ENCODE measurements around the gene CYP4F12.
"Not testable (repeated sequence)": the region's sequence is repeated elsewhere in the genome, so short reads cannot be mapped to it uniquely, and the experiment has no call there.

Gene CYP4F12

DNA sequence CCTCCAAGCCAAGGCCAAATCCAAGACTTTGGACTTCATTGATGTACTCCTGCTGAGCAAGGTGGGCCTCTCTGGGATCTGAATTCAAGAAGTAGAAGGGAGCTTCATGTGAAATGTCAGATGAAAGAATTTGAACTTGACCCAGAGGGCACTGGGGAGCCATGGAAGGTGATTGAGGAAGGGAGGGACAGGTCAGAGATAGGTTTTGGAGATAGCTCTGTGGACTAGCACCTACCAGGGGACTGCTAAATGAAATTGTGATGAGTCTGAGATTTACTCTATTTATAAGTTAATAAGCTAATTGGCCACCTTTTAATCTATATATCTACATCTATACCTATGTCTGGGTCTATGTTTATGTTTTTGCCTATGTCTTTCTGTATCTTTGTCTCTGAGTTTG lies 22.8 kb upstream of the CYP4F12 start:
- not testable (repeated sequence) for DNase-seq (ENCODE audit: low read depth)

DNA sequence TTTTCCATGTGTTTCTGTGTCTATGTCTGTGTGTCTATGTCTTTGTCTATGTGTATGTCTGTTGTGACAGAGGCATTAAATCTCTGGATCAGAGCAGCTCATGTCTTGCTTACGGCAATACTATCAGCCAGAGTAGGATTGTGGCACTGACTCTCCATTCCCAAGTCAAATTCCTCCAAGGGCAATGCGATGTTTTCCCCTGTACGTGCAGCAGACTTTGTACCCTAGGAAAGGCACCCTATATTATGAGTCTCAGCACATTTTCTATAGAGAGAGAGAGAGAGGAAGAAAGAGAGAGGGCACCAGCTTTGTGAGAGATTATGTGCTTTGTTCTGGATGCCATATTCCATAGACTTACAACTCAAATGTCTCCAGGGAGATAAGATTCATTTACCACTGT lies 21.1 kb upstream of the CYP4F12 start:
- no peak for DNase-seq (ENCODE audit: low read depth)

DNA sequence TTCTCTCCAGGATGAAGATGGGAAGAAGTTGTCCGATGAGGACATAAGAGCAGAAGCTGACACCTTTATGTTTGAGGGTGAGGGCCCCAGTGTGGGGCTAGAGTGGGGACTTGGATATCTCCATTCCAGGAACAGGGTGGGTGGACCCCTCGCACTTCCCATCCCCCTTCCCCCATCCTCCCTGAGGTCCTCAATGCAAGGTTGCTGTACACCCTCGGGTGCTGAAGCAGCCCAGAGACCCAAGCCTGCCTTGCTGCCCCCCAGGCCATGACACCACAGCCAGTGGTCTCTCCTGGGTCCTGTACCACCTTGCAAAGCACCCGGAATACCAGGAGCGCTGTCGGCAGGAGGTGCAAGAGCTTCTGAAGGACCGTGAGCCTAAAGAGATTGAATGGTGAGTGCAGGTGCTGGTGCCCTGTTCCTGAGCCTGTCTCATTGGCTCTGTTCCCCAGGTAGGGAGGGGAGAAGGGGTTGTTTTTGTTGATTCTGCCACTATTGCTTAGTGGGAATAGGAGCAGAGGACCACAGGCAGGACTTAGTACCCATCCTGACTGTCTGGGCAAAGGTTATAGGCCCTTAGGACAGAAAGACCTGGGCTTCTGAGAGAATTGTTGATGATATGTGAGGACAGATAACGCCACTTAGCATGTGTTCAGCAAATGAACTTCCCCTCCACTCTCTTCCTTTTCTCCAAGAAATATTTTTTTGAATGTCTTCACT lies 20.2 kb upstream of the CYP4F12 start:
- no peak for DNase-seq (ENCODE audit: low read depth)

DNA sequence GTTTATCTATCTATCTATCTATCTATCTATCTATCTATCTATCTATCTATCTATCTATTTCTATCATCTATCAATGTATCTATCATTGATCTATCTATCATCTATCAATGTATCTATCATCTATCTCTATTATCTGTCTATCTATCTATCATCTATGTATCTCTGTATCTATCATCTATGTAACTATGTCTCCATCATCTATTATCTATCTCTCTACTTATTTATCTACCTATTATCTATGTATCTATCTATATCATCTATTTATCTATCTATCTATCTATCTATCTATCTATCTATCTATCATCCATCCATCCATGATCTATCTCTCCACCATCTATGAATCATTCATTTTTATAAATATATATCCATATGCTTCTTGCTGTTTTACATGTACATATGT lies 16.4 kb upstream of the CYP4F12 start:
- no peak for DNase-seq (ENCODE audit: low read depth)

DNA sequence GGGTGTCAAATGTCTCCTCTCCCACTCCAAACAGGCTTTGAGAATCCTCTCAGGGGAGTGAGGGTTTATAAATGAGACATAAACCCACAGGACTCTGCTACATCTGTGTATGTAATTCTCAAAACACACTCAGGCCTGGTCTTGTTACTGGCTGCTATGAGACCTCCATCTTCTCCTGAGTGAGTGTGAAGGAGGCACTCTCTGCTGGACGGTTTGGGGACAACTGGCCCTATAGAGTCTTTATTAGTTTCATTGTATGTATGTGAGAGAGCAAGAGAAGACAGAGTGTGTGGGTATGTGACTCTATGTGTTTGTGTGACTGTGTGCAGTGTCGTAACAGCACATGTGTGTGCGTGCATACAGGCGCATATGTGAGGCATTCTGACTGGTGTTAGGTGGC lies 9.6 kb upstream of the CYP4F12 start:
- DNase-seq (ENCODE audit: low read depth) = no peak

DNA sequence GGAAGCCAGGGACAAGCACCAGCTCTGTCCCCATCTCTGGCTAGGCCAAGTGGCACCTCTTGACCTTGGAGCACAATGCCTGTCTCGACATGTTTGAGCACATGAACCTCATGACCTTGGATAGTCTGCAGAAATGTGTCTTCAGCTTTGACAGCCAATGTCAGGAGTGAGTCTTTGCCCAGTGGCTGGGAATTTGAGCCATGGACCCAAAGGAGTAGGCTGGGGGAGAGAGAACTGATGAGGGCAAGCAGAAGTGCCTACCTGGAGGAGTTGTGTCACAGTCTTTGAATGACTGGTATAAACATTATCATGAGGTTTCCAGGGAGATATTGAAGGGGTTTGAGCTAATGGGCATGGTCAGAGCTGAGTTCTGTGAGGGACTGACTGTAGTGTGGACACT lies 6.7 kb upstream of the CYP4F12 start:
- no peak for DNase-seq (ENCODE audit: low read depth)

DNA sequence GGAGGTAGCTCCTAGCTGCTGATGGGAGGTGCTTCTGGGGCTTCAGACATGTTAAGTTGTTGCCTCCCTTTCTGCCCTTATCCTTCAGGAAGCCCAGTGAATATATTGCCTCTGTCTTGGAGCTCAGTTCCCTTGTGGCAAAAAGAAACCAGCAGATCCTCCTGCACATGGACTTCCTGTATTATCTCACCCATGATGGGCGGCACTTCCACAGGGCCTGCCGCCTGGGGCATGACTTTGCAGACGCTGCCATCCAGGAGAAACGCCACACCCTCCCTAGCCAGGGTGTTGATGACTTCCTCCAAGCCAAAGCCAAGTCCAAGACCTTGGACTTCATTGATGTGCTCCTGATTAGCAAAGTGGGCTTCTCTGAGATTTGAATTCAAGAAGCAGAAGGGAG lies 6.0 kb upstream of the CYP4F12 start:
- no peak for DNase-seq (ENCODE audit: low read depth)

DNA sequence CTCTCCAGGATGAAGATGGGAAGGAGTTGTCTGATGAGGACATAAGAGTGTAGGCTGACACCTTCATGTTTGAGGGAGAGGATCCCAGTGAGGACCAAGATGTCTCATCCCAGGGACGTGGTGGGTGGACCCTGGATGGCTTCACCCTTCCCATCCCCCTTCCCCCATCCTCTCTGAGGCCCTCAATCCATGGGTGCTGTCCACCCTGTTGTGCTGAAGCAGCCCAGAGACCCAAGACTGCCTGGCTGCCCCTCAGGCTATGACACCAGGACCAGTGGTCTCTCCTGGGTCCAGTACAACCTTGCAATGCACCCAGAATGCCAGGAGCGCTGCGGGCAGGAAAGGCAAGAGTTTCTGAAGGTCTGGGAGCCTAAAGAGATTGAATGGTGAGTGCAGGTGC lies 3.4 kb upstream of the CYP4F12 start:
- no peak for DNase-seq (ENCODE audit: low read depth)

DNA sequence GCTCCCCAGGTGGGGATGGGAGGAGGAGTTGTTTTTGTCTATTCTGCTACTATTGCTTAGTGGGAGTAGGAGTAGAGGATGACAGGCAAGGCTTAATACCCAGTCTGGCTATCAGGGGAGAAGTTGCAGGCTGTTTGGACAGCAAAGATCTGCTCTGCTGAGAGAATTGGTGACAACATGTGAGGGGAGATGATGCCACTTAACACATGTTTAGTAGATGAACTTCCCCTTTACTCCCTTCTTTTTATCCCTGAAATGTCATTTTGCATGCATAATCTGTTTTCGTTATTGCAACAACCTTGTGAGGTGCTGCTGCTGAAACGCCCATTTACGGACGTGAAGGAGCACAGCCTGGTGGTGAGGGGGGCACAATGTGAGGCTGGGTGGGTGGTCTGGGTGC lies 3.0 kb upstream of the CYP4F12 start:
- no peak for DNase-seq (ENCODE audit: low read depth)

DNA sequence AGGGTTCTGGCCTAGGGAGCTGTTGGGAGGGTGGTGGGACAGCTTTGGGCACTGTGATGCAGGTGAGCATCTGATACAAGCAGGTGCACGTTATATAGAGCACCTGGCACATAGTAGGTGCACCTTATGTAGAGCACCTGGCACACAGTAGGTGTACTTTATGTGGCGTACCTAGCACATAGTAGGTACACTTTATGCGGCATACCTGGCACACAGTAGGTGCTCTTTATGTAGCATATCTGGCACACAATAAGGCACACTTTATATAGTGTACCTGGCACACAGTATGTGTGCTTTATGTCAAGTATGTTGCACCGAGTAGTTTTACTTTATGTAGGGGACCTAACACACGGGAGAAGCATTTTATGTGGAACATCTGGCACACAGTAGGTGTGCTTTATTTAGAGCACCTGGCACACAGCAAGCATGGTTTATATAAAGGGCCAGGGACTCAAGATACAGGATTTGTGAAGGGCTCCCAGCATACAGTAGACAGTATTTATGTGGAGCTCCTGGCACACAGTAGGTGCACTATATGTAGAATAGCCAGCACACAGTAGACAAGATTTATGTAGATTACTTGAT lies 1.6 kb upstream of the CYP4F12 start:
- no peak for DNase-seq (ENCODE audit: low read depth)

DNA sequence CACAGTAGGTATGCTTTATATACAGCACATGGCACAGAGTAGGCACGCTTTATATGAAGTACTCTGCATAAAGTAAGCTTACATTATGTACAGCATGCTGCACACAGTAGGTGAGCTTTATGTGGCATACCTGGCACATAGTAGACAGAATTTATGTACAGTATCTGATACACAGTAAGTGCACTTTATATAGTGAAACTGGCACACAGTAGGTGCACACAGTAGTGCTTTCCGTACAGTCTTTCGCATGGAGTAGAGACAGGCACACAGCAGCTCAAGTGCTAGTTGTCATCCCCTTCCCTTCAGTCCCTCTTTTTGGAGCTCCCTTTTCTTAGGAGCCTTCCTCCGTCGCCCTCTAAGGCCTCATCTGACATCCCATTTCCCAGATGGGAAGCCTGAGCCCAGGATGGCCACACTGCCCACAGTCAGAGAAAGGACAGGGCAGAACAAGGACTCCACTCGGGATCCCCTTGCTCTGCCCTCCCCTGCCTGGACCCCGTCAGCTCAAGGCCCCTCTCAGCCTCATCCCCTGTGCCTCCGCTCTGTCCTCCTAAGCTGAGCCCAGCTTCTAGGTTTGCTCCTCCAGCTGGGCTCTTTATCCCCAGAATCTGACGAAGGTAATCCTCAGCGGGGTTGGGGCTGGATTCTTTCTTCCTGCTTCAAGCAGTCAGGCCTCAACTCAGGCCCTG lies 852 bp upstream of the CYP4F12 start:
- no peak for DNase-seq (ENCODE audit: low read depth)

DNA sequence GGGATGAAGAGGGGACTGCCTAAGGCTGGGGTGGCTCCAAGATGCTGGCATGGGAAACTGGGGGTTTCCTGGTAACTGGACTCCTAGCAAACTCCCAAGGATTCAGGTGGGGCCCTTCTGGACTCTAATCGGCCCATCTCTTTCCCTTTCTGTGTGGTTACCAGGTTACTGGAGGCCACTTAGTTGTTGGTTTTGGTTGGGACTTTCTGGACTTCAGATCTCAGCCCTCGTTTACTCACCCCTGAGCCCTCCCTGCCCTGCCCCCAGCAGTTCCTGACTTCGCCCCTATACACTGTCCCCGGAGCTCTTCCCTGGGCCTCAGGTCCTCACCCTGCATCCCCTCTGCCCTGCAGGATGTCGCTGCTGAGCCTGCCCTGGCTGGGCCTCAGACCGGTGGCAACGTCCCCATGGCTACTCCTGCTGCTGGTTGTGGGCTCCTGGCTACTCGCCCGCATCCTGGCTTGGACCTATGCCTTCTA lies 328 bp downstream of the CYP4F12 start:
- no peak for DNase-seq (ENCODE audit: low read depth)

DNA sequence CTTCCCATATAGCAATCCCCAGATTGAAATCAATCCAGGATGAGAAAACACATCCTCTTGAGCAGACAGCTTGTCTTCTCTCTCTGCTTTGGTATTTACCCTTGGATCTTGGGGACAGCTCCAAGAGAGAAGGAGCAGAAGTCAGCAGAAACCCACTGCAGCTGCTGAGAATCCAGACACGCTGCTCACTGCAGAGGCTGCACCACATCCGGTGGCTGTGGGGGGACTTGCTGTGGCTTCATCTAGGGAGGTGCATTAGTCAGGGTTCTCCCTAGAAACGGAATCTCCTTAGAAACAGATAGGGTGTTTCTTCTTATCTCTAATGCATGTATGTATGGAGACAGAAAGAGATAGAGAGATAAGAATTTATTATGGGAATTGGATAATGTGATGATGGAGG lies 2.7 kb downstream of the CYP4F12 start:
- DNase-seq (ENCODE audit: low read depth) = no peak

DNA sequence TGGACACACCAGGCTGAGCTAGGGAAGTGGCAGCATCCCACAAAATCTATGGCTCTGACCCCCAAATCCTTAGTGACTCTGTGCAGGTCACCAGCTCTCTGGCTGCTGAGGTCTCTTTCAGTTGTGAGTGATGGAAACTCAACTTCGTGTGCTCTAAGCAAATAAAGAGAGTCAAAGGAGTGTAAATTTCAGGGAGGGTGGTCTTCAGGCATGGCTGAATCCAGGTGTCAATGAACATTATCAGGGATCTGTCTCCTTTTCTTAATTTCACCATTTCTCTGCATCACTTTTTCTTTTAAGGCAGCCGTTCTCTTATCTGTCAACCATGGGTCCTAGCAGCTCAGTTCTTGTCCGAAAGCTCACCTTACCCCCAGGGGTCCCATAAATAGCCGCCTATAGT lies 6.2 kb downstream of the CYP4F12 start:
- no peak for DNase-seq (ENCODE audit: low read depth)

DNA sequence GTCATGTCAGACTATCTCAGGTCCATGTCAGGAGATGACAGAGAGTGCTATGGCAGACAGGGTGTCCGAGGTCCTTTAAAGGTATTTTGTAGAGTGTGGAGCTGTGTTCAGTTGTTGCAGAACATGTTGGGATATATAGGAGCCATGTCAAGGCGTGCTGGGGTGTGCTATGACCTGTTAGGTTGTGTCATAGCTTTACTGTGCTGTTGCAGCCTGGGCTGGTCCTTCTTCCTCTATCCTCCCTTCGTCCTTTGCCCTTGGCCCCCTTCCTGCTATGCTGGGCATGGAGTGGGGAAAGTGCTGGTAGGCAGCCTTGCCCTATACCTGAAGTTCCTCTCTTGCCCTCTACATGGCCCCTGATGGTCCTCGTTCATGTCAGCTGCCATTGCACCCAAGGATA lies 7.0 kb downstream of the CYP4F12 start:
- DNase-seq (ENCODE audit: low read depth) = not testable (repeated sequence)

DNA sequence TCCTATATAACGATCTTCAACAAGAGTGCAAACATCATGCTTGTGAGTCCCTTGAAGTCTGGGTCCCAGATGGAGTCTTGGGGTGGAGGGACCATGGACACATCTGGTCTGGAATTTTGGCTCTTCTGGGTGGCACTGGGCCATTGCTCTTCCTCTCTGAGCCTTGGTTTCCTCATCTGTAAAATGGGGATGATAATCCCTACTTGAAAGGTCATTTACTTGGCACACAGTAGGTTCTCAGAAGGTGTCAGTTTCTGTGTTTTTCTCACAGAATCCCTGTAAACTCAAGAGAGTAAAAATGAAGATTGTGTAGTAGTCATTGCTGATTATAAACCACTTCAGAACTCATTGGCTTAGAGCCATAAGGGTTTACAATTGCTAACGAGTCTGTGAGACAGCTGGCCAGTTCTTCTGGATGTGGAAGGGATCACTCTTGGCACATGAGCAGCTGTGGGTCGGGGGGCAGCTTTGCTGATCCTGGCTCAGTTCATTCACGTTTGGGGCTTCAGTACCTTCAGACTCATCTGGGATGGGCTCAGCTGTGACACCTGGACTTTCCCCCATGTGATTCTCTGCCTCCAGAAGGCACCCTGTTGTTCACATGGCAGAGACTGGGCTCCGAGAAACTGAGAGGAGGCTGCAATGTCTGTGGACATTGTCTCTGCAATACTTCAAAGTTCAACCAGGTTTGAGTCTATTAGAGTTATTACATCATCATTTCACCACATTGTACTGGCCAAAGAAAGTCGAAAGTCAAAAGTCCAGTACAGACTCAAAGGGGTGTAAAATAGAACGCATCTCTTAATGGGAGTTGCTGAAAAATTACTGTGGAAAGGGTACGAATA lies 7.8 kb downstream of the CYP4F12 start:
- no peak for DNase-seq (ENCODE audit: low read depth)

DNA sequence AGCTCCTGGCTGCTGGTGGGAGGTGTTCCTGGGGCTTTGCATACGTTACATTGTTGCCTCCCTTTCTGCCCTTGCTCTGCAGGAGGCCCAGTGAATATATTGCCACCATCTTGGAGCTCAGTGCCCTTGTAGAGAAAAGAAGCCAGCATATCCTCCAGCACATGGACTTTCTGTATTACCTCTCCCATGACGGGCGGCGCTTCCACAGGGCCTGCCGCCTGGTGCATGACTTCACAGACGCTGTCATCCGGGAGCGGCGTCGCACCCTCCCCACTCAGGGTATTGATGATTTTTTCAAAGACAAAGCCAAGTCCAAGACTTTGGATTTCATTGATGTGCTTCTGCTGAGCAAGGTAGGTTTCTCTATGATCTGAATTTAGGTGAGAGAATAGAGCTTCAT lies 10.5 kb downstream of the CYP4F12 start:
- DNase-seq (ENCODE audit: low read depth) = no peak

DNA sequence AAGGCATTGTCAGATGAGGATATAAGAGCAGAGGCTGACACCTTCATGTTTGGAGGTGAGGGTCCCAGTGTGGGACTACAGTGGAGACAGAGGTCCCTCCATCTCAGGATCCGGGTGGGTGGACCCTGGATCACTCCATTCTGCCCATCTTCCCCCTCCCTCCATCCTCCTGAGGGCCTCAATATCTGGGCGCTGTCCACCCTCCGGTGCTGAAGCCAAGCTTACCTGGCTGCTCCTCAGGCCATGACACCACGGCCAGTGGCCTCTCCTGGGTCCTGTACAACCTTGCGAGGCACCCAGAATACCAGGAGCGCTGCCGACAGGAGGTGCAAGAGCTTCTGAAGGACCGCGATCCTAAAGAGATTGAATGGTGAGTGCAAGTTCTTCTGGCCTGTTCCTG lies 11.9 kb downstream of the CYP4F12 start:
- no peak for DNase-seq (ENCODE audit: low read depth)

DNA sequence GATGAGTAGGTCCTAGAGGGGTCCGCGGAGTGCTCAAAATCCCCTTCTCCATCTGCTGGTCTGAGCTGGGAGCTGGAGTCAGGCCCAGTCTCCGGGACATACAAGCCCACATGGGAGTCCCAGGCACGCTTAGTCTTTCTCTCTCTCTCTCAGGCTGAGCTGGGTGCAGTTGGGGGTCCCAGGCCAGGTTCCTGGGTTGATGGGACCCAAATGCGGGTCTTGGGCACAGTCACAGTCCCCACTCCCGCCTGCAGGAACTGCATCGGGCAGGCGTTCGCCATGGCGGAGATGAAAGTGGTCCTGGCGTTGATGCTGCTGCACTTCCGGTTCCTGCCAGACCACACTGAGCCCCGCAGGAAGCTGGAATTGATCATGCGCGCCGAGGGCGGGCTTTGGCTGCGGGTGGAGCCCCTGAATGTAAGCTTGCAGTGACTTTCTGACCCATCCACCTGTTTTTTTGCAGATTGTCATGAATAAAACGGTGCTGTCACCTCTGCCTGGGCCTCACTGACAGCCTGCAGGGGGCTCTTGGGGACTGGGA lies 23.8 kb downstream of the CYP4F12 start:
- DNase-seq (ENCODE audit: low read depth) = no peak

DNA sequence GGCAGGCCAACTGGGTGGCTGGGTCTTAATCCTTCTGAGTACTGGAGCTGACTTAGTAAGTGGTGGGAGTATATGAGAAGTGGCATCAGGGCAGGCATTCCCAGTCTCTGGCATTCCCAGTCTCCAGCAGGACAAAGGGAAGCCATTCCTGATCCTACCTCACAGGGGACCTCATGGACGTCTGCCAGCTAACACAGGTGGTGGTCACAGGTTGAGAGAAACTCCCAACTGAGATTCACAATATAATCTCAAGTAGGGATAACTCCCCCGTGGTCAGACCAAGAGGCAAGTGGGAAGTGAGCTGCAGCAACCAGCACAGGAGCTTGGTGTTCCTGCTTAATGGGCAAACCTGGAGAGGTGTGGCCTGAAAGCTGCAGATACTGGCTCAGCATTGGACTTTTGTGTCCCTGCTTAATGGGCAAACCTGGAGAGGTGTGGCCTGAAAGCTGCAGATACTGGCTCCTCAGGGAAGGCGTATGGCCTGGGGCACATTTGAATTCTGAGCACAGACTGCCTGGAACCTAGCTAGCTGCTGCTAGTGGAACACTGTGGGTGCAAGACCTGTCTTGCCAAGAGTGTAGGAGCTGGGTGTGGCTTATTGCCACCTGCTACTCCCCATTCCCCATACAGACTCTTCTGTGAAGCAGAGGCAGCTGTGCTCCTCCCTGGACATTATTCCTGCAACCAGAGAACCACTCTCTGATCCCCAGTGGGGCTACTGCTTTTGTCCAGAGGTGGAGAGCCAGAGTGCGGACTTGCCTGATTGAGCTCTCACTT lies 29.1 kb downstream of the CYP4F12 start:
- no peak for DNase-seq (ENCODE audit: low read depth)

DNA sequence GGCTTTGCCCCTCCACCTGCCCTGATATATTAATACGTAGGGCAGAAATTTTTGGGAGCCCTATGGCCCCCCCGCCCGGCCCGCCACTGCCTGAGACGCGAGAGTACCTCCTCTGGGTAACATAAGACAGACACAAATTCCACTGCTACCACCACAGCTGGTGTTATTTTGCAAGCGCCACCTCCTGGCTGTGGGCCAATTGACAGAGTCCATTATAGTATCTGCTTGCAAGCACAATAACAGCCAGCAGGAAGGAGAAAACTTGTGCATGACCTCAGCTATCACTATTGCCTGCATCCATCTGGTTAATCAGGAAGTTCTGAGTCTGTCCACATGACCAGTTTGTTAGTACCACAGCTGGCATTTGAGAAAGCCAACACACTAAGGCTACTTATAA lies 29.6 kb downstream of the CYP4F12 start:
- no peak for DNase-seq (ENCODE audit: low read depth)

DNA sequence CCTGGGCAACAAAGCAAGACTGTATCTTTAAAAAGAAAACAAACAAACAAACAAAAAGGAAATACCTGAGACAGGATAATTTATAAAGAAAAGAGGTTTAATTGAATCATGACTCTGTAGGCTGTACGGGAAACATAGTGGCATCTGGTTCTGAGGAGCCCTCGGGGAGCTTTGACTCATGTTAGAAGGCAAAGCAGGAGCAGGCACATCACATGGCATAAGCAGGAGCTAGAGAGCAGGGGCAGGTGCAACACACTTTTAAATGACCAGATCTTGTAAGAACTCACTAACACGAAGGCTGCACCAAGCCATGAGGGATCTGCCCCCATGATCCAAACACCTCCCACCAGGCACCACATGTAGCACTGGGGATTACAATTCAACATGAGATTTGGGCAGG lies 41.8 kb downstream of the CYP4F12 start:
- no peak for DNase-seq (ENCODE audit: low read depth)
